GM20431 (cell line): Measurements from ENCODE around the gene PIK3AP1.

Experiments
- in situ Hi-C: fragments of 300-500 bp; cut with MseI, MboI; formaldehyde crosslinking; loops from one replicate; pipeline ENCODE4 v1.15.0; 2020; ENCODE audit warnings: low sequenced_read_pairs; ENCODE audit not compliant: unreplicated experiment

Gene PIK3AP1

GRCh38 chr10:96740579-96741281, 20.4 kb upstream of the PIK3AP1 start:
- in situ Hi-C loops: loop anchor here (25.0 kb wide), 1 partner anchor 103 kb away; no protein-coding TSS in a partner anchor

GRCh38 chr10:96740141-96740540, 19.8 kb upstream of the PIK3AP1 start:
- in situ Hi-C loops: loop anchor here (25.0 kb wide), 1 partner anchor 103 kb away; no protein-coding TSS in a partner anchor

DNA sequence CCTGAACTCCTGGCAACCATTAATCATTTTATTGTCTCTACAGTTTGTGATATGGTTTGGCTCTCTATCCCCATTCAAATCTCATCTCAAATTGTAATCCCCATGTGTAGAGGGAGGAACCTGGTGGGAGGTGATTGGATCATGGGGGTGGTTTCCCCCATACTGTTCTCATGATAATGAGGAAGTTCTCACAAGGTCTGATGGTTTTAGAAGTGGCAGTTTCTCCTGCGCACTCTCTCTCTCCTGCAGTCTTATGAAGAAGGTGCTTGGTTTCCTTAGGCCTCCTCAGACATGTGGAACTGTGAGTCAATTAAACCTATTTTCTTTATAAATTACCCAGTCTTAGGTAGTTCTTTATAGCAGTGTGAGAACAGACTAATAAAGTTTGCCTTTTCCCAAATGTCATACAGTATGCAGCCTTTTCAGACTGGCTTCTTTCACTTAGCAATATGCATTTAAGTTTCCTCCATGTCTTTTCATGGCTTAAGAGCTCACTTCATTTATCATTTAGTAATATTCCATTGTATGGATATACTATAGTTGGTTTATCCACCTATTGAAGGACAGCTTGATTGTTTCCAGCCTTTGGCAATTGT, 17.1 kb upstream of the PIK3AP1 start:
- in situ Hi-C loops: loop anchor here (25.0 kb wide), 1 partner anchor 100 kb away; no protein-coding TSS in a partner anchor

DNA sequence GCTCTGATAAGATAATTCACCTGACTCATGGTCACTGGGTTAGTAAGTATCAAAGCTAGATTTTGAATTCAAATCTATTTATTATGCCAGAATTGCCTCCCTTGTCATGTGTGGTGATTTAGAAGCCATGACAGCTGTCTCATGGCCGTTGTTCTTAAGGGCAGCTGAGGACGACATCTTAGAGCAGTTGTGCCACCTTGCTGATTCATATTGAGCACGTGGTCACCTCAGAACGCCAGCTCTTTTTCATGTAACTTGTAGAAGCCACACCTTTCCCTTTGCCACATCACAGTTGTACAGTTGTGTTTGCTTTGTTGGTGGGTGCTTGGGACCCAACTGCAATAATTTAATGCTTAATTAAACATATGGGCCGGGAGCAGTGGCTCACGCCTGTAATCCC, 4.3 kb upstream of the PIK3AP1 start:
- in situ Hi-C loops: loop anchor here (25.0 kb wide), 1 partner anchor 87 kb away; no protein-coding TSS in a partner anchor

DNA sequence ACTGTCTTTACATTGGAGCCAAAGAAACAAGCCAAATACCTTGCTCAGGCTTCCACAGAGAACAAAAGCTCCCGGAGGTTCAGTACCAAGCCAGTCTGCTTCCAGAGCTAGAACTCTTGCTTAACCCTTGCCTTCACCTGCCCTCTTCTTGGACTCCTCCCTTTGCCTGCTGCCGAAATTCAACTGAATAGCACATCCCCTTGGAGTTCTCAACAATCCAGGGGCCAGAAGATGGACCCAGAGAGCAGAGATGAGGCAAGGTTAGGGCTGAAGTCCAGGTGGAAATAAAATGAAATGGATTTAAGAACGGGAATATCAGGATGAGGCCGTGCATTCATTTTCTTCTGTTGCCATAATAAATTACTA, 876 bp upstream of the PIK3AP1 start:
- in situ Hi-C loops: no loop called here

DNA sequence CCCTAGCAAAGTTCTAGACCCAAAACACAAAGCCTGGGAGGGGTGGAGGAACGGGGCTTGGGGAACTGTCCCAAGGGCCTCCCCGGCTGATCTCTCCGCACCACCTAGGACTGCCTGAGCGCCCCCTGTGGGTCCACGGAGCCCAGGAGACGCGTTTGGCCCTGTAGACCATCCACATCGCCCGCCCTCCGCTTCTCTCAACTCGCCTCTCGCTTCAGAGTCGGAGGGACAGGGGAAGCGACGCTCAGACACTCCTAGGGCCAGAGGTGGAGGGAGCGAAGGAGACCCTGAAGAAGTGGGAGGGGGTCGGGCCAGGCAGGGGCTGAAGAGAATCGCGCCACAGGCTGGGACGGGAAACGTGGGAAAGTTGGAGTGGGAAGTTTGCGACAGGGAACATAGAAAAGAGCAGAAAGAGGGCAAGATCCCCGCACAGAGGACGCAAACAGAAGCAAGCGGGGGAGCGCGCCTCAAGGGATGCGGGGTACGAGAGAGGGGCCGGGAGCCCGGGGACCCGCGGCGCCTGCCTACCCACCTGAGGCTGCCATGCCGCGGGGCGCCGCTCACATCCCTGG, 378 bp downstream of the PIK3AP1 start:
- in situ Hi-C loops: no loop called here

DNA sequence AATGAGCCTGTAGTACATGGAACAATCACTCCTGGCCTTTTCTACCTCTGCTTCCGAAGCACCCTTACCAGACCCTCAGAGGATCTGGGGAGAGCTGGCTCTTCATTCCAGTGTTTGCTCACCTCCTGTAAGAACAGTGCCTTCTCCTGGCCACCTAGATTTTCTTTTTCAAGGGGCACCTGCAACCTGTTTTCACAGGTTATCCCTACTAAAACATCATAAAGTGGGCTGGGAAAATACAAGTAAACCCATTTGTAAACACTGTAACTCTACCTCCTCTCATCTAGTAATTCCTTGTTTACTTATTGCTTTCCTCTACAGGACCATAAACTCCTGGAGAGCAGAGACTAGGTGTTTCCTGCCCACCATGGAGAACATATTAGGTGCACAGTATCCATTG, 1.1 kb downstream of the PIK3AP1 start:
- in situ Hi-C loops: no loop called here

DNA sequence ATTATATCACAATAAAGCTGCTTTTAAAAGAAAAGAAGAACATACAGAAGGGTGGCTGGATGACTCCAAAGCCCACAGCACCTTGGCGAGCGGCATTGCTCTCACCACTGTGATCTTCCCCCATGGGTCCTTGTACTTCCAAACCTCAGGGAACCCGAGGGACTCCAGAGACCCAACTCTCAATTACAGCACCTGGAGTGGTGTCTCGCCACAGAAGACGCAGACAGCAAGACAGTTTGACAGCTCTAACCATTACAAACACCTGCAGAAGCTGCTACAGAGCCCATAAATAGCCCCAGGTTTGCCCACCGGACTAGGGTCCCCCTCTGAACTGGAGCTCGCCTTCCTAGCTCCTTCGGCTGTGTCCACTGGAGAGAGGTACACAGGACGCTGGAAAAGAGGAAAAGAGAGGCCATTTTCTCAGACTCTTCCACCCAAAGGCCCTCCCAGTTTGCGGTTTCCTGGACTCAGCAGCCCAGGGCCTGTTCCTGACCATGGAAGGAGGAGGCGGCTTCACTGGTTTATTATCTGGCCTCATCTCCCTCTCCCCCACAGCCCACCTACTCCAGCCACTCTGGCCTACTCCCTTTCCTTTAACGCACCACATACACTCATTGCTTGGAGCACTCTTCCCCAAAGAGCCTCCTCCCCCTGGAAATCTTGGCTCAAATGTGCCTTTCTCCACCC, 1.9 kb downstream of the PIK3AP1 start:
- in situ Hi-C loops: no loop called here

DNA sequence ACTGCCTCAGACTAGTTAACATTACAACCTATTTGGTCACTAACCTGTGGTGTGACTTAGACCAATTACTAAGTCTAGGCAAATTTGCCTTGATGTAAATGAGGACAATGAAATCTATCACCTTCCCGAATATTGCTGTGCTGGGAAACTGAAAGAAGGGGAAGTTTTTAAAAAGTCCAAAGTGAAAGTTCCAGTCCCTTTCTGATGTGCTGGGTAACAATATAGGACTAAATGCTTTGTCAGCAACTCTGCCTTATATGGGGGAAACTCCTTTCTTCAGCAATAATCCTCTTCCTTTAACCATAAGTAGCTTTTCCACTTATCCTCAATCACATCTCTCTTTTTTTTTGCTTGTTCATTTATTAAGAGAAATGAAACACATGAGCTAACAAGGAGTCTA, 3.9 kb downstream of the PIK3AP1 start:
- in situ Hi-C loops: no loop called here

DNA sequence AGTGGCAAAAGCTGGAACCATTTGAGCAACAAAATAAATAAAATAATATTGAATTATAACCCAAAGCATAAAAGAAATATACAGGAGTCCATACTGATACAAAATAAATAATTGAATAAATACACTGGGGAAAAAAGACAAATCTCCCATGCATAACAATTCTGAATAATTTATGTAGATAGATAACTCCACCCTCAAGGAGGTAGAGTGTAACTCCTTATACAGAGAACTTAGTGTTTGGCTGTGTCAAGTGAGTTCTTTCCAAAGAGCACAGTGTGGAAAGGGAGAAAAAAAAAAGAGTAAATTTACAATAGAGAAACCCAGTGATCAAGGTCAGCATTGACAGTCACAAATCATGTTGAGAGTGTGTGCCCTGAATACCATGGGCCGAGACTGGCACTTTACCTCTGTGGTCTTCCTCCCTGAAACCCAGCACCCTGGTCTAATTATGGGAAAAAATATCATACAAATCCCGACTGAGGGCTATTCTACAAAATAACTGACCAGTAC, 5.5 kb downstream of the PIK3AP1 start:
- in situ Hi-C loops: no loop called here

DNA sequence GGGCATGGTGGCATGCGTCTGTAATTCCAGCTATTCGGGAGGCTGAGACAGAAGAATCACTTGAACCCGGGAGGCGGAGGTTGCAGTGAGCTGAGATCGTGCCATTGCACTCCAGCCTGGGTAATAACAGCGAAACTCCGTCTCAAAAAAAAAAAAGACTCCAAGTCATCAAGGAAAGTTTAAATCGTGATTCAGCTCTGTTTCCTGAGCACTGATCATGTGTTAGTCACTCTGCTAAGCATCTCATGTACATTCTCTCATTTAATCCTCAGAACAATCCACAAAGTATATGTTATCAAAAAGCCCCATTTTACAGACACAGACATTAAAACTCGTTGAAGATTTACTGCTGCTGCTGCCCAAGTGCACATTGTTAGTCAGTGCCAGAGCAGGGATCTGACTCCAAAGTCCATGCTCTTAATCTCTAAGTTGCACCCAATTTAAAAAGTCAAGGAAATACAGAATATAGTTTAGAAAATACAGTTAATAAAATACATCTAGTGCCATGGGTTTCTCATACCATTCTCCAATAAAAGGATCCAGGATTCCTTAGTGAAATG, 6.2 kb downstream of the PIK3AP1 start:
- in situ Hi-C loops: no loop called here

DNA sequence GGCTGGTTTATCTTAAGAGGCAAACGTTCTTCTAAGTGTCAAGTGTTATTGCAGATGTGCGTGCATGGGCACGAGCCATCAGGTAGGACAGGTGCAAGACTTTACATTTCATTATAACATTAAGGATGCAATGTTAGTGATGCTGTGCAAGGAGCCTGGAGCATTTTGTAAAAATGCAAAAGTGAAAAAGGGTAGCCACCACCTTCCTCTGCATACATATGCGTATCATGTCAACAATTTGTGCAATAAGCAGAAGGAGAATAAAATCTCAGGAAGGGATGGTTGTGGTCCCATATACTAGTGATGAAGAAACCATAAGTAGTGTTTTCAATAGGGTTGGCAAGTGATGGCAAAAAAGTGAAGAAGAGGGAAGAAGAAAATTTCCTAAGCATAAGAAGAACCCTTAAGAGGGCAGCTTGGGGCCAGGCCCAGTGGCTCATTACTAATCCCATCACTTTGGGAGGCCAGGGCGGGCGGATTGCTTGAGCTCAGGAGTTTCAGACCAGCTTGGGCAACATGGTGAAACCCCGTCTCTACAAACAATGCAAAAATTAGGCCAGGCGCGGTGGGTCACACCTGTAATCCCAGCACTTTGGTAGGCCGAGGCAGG, 7.5 kb downstream of the PIK3AP1 start:
- in situ Hi-C loops: no loop called here

GRCh38 chr10:96711048-96711728, 9.1 kb downstream of the PIK3AP1 start:
- in situ Hi-C loops: no loop called here

DNA sequence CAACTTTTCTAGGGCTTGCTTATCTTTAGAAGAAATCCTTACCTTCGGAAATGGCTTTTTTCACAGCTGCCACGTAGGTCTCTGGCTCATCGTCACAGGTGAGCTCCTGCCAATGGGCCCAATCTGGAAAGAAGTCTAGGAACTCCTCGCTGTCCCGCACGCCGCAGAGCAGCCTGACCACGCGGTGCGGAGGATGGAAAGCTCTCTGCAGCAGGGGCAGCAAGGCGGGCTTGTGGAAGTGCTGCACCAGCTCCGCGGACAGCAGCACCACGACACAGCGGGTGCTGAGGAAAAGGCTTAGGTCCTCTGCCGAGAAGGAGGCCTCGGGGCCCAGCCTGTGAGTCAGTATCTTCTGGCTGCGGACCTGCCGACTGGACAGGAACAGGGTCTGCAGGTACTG, 10.8 kb downstream of the PIK3AP1 start:
- in situ Hi-C loops: no loop called here

DNA sequence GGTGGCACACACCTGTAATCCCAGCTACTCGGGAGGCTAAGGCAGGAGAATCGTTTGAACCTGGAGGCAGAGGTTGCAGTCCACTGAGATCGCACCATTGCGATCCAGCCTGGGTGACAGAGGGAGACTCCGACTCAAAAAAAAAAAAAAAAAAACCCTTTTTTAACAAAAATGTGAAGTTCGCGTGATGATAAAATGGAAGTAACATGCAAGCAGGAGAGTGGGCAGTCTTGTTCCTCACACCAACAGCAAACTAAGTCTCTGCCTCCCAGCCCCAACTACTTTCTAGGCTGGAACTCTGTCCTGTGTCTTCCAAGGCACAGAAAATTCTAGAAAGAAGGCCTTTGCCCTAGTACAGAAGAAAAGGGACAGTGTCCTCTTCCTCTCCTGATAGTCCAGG, 11.3 kb downstream of the PIK3AP1 start:
- in situ Hi-C loops: no loop called here

DNA sequence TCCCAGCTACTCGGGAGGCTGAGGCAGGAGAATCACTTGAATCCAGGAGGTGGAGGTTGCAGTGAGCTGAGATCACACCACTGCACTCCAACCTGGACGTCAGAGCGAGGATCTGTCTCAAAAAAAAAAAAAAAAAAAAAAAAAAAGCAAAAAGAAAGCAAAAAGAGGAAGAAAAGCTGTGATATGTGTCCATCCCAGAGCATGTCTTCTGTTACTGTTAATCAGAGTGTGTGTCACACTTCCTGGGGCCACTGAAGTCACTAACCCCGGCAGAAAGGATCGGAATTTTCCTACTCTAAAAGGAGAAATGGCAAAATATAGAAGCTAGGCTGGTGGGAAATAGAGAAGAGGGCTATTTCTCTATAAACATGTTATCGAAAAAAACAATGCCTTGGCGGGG, 11.9 kb downstream of the PIK3AP1 start:
- in situ Hi-C loops: no loop called here

DNA sequence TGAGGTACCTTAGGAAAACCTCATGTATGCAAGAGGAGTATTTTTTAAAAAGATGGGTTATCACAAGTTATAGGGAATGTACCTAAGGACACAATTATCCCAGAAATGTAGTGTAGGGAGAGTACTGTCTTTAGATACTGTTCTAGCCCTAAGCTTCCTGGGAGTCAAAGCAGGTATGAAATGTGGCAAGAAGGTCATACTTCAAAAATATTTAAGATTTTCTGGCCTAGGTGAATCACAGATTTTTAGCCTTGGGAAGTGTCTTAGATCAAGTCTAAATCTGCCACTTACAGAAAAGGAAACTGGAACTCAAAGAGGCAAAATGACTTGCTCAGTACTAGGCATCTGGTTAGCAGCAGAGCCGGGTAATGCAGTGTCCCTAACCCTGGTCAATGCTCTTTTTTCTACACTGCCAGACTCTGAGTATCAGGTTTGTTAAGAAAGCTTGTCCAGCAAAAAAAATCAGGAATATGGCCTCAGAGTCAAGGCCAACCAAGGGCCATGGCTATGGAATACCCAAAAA, 13.9 kb downstream of the PIK3AP1 start:
- in situ Hi-C loops: no loop called here

DNA sequence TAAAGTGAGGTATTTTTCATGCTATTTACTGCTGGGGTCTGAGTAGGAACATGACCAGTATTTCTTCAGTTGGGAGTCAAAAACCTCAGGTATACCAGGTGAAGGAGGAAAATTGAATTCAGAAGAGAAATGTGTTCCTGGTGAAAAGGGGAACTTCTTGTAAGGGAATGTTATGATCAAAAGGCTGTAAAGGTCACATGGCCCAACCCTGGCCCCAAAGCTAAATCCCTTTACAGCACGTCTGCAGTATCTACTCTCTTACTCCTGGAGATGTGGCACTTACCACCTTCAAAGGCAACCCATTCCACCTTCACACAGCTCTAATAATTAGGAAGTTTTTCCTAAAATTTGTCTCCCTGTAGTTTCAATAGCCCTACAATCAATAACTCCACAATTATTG, 15.2 kb downstream of the PIK3AP1 start:
- in situ Hi-C loops: no loop called here

DNA sequence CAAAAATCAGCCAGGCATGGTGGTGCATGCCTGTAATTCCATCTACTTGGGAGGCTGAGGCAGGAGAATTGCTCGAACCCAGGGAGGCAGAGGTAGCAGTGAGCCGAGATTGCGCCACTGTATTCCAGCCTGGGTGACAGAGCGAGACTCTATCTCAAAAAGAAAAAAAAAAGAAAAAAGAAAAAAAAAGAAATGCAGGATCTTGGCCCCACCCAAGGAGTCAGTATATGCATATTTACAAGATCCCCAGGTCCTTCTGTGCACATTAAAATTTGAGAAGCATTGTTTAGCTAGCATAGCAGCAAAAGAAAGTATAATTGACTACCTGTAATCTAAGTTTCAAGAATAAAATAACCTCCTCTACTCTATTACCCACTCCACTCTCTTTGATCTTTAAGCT, 15.8 kb downstream of the PIK3AP1 start:
- in situ Hi-C loops: no loop called here
